AG09309 (cell line): ENCODE data around the gene ARHGDIB.

Source experiments
- DNase-seq: peaks from one replicate; pipeline ENCODE4 v3.0.0-alpha.2; 2010; ENCODE audit warnings: low read depth
- H3K4me3 ChIP-seq: 2 replicates; pipeline ENCODE4 v1.5.1; 2011; ENCODE audit warnings: mild to moderate bottlenecking, low read depth, low read length, moderate library complexity; ENCODE audit not compliant: control insufficient read depth
- TF ChIP-seq, protein P1 (sequence below): IDR thresholded peaks from 2 replicates; pipeline ENCODE4 v1.5.1; 2011; ENCODE audit warnings: mild to moderate bottlenecking, low read depth, low read length, inconsistent platforms; ENCODE audit not compliant: insufficient read depth, control insufficient read depth; ENCODE audit errors: missing control alignments

ARHGDIB gene

DNA sequence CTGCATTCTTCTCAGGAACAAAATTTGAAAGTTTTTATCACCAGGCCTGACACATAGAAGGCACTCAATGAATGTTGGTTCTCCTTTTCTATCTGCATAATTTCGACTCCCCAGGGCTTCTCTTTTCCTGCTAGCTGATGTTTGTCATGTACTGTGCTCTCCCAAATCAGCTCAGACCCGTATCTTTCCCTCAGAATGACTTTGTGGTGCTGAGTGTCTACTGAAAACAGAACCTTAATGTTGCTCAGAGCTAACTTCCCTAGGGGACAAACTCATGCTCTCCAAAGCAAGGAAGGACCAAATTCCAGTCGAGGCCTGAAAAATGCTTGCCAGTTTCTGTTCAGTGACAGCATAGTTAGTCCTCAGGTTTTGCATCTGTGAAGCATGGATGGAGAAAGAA lies 1.9 kb downstream of the ARHGDIB start:
- no peak overlapping the region for H3K4me3 ChIP-seq
- DNase-seq, result no peak
- TF ChIP-seq, protein P1, sequence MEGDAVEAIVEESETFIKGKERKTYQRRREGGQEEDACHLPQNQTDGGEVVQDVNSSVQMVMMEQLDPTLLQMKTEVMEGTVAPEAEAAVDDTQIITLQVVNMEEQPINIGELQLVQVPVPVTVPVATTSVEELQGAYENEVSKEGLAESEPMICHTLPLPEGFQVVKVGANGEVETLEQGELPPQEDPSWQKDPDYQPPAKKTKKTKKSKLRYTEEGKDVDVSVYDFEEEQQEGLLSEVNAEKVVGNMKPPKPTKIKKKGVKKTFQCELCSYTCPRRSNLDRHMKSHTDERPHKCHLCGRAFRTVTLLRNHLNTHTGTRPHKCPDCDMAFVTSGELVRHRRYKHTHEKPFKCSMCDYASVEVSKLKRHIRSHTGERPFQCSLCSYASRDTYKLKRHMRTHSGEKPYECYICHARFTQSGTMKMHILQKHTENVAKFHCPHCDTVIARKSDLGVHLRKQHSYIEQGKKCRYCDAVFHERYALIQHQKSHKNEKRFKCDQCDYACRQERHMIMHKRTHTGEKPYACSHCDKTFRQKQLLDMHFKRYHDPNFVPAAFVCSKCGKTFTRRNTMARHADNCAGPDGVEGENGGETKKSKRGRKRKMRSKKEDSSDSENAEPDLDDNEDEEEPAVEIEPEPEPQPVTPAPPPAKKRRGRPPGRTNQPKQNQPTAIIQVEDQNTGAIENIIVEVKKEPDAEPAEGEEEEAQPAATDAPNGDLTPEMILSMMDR, result no peak

DNA sequence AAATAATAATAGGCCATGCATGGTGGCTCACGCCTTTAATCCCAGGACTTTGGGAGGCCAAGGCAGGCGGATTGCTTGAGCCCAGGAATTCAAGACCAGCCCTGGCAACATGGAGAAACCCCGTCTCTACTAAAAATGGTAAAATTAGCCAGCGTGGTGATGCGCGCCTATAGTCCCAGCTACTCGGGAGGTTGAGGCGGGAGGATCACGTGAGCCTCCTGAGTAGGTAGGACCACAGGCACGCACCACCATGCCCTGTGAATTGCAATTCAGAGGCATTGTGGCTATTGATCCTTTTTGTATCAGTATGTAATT lies 2.3 kb downstream of the ARHGDIB start:
- TF ChIP-seq, protein P1, result no peak
- H3K4me3 ChIP-seq, result no peak overlapping the region
- no peak for DNase-seq

DNA sequence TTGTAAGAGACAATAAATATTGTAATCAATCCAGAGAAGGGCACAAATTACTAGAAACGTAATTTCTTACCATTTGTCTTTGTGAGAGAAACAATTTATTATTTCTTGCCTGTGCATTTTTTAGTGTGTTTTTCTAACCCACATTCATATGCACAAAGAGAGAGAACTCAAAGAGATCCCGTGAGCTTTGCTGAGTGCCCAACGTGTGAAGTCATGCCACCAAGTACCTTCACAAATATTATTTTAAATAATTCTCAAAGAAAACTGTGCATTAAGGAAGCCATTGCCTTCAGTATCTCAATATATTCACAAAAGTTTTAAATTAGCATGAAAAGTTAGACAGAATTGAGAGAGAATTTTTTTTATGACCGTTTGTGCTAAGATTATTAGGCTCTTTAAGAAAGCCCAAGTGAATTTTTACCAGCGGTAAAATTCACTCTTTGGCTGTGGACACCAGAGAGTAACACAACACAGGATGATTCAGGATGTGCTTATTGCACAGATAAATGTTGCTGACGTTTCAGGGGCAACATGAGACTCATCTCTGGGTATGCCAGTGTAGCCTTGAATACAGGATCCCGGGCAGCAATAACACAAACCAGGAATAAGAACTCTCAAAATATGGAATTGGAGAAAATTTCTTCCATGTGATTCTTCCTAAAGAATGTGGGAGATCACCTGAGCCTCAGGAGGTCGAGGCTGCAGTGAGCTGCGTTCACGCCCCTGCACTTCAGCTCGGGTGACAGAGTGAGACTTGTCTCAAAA lies 2.9 kb downstream of the ARHGDIB start:
- no peak overlapping the region for H3K4me3 ChIP-seq
- TF ChIP-seq, protein P1, result no peak
- no peak for DNase-seq

DNA sequence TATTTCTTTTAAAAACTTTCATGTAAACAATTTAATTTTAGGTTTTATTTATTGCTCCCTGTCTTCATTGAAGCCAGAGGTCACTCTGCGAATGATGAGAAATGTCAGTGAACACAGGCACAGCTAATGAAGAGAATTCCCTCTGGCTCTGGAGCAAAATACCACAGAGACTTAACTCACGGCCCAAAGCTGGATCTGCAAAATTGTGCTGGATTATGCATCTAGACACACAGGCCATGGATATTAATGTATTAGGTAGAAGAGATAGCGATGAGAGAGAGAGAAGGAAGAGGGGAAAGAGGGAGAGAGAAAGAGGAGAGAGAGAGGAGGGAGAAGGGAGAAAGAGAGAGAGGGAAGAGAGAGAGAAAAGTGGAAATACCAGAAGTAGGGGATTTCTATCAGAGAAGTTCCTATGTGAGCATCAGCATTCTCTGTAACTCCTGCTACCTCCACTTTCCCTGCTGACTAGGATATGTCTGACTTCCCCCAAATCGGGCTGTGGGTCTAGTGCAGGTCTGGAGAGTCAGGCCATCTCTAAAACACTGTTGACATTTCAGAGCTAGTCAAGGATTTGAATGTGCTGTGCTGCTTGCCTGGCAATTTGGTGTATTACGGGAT lies 3.7 kb downstream of the ARHGDIB start:
- no peak for DNase-seq
- no peak overlapping the region for H3K4me3 ChIP-seq

DNA sequence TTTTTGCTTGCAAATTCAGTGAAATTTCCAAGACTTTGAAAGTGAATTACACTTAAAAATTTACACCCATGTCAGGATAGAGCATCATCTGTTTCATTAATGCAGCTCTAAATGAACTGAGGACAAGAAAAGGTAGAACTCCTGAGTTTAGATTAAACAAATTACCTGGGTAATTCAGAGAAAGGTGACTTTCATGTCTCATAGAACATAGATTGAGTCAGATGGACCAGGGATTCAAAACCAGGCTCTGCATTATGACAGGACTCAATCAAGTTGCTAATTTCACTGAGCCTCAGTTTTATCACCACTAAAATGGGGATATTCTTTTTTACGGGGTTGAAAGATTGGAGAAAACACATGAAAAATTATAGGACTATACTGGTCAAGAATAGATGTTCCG lies 4.5 kb downstream of the ARHGDIB start:
- TF ChIP-seq, protein P1, result no peak
- no peak overlapping the region for H3K4me3 ChIP-seq
- no peak for DNase-seq

More for the DNA sequence above, 3.7 kb downstream of the ARHGDIB start:
- TF ChIP-seq, protein P1, result no peak

DNA sequence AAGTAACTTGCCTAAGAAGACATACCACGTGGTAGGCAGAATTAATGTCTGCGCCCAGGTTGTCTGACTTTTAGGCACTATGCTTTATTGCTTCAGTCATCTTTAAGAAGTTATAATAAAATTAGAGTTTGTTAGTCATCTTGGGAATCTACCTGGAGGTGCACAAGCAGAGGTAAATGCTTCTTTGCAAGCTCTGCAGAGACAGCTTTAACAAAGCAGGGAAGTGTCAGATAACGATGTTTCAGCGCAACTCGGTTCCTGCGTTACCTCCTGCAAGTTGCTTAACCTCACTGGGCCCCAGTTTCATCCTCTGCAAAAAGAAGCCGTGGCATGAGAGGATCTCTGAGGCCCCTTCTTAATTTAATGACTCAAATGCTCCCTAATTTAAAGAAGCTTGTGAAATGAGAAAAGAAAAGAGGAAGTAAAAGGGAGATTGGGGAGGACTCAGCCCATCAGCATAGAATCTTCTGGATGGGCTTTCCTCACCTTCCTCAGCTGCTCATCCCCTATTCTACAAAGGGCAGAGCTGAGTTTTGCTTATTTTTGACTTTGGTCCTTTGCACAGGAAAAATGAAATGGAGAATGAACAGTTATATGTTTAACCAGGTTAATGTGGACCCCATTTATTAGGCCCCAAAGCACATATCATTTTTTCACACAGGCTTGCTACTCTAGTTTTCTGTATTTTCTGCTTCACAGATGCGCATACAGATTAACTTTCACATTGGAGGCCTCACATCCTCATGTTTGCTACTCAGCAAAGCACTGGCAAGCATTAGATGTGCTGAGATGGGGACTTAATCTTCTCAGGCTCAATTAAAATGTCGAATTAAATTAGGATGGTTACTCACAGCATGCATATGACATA lies 5.1 kb downstream of the ARHGDIB start:
- DNase-seq, result no peak
- no peak overlapping the region for H3K4me3 ChIP-seq
- TF ChIP-seq, protein P1, result no peak
